Dedifferentiated amniotic fluid mesenchymal stem cell (primary cell): Measurements from ENCODE around the gene MRPL43.
A peak's percentile ranks its signal among the peaks of the same experiment; 100 is the strongest.

Experiments used
- DNase-seq: peaks from one replicate; pipeline ENCODE4 v3.0.0-alpha.2; 2016; ENCODE audit errors: extremely low spot score

MRPL43 gene

GRCh38 chr10:101005361-101005760, 18.1 kb upstream of the MRPL43 start:
- no peak for DNase-seq

- no peak for DNase-seq
These were observed 16.4 kb upstream of the MRPL43 start for GRCh38 chr10:101003639-101004206.

- no peak for DNase-seq
These were observed 15.2 kb upstream of the MRPL43 start for GRCh38 chr10:101002456-101002855.

- no peak for DNase-seq
These were observed 14.3 kb upstream of the MRPL43 start for GRCh38 chr10:101001659-101002035.

- peak; percentile 90 for DNase-seq
These were observed 13.8 kb upstream of the MRPL43 start for GRCh38 chr10:101000915-101001658.

GRCh38 chr10:101000127-101000914, 13.0 kb upstream of the MRPL43 start:
- no peak for DNase-seq

- no peak for DNase-seq
These were observed 12.4 kb upstream of the MRPL43 start, which contains the start of gene LZTS2 for GRCh38 chr10:100999742-101000126. Gene LZTS2 (plus strand): TSS chr10:100999808. CDS start chr10:101002539, 2,731 bp downstream.

GRCh38 chr10:100998991-100999741, 11.9 kb upstream of the MRPL43 start:
- peak; percentile 54 for DNase-seq

GRCh38 chr10:100998183-100998990, 11.1 kb upstream of the MRPL43 start:
- peak; percentile 59 for DNase-seq

GRCh38 chr10:100997360-100998182, 10.3 kb upstream of the MRPL43 start:
- DNase-seq: peak; percentile 67

GRCh38 chr10:100996678-100997359, 9.5 kb upstream of the MRPL43 start:
- DNase-seq: no peak

- DNase-seq: no peak
These were observed 7.9 kb upstream of the MRPL43 start for GRCh38 chr10:100995181-100995580.

GRCh38 chr10:100993986-100994708, 6.8 kb upstream of the MRPL43 start:
- DNase-seq: no peak

- DNase-seq: no peak
These were observed 1.8 kb upstream of the MRPL43 start for GRCh38 chr10:100989088-100989487.

- DNase-seq: no peak
These were observed 869 bp upstream of the MRPL43 start for GRCh38 chr10:100988166-100988565.

GRCh38 chr10:100987685-100988049, 370 bp upstream of the MRPL43 start:
- DNase-seq: no peak

- no peak for DNase-seq
These were observed 710 bp downstream of the MRPL43 start for GRCh38 chr10:100986623-100986951.

GRCh38 chr10:100985336-100985735, 2.0 kb downstream of the MRPL43 start:
- no peak for DNase-seq

- no peak for DNase-seq
These were observed 2.6 kb downstream of the MRPL43 start for GRCh38 chr10:100984672-100985177.
